ENCODE measurements around the gene CCL22.
"Not testable (repeated sequence)": the region's sequence is repeated elsewhere in the genome, so short reads cannot be mapped to it uniquely, and the experiment has no call there.

The CCL22 gene

DNA sequence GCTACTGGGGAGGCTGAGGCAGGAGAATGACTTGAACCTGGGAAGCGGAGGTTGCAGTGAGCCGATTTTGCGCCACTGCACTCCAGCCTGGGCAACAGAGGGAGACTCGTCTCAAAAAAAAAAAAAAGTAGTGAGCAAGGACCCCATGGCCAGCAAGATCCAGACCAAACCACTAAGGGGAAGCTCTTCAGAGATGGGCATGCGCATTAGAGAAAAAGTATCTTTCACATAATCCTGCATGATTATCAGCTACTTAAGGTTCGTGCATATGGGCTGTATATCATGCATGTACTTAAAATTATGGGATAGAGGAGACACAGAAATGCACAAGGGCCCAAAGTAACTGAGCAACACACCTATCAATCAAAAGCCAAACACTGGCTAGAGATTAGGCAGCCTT is 10.7 kb upstream of the CCL22 start:
- no peak for DNase-seq

DNA sequence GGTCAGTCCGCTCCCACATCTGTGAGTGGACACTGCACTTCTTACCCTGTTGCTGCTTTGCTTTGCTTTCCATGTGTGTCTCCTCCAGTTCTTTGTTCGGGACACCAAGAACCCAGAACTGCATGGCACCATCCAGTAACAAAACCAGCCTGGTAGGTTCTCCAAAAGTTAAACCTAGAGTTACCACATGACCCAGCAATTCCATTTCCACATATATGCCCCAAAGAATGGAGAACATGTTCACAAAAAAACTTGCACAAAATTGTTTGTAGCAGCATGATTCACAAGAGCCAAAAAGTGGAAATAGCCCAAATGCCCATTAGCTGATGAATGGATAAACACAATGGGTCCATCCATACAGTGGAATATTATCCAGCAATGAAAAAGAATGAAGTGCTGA is 10.3 kb upstream of the CCL22 start:
- no peak for DNase-seq

DNA sequence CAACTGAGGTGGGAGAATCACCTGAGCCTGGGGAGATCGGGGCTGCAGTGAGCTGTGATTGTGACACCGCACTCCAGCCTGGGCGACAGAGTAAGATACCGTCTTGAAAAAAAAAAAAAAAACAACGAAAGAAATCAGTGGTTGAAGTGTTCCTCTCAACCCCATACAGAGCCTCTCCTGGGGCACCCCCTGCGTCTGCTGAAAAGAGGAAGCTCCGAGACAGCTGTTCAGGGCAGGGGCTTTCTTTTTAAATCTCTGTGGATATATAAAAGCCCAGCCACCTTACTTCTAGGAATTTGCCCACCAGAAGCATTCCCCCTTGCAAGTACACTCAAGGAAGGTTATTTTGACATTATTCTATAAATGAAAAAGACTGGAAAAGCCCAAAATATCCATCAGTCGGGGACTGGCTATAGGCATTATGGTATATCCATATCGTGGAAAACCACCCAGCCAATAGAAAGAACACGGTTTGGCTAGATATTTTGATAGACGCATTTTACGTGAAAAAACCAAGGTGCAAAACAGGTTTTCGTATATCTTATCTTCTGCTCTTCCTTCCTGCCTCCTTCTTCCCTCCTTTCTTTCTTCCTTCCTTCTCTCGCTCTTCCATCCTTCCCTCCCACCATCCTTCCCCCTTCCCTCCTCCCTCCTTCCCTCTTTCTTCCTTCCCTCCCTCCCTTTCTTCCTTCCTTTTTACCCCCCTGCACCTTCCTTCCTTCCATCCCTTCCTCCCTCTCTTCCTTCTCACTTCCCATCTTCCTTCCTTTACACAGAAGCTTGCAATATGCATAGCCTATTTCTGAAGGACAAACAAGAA is 9.2 kb upstream of the CCL22 start:
- DNase-seq = no peak

DNA sequence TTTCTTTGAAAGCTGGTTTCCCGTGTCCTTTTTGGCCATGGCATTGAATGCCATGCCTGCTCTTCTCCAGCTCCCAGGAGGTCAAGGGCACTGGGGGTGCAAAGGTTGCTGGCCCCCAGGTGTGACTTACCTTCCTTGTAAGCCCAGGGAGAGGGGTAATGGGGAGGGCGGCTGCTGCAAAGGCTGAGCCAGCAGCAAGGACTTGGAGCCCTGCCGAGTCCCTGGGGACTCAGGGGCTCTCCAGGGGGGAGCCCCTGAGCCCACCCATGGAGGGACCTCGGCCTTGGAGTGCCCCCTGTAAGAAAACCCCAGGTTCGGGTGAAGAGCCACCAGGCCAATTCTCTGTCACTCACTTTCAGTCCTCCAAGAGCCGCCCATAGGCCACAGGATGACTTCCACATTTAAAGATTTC is 5.9 kb upstream of the CCL22 start:
- DNase-seq = no peak

DNA sequence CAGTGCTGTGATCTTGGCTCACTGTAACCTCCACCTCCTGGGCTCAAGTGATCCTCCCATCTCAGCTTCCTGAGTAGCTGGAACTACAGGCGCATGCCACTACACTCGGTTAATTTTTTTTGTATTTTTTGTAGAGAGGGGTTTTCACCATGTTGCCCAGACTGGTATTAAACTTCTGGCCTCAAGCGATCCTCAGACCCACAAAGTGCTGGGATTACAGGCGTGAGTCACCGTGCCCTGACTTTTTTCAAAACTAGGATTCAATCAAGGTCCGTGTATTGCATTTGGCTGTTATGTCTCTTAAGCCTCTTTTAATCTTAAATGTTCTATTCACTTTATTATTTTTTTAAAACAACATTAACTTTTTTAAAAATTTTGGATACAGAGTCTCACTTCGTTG is 4.3 kb upstream of the CCL22 start:
- DNase-seq = no peak

DNA sequence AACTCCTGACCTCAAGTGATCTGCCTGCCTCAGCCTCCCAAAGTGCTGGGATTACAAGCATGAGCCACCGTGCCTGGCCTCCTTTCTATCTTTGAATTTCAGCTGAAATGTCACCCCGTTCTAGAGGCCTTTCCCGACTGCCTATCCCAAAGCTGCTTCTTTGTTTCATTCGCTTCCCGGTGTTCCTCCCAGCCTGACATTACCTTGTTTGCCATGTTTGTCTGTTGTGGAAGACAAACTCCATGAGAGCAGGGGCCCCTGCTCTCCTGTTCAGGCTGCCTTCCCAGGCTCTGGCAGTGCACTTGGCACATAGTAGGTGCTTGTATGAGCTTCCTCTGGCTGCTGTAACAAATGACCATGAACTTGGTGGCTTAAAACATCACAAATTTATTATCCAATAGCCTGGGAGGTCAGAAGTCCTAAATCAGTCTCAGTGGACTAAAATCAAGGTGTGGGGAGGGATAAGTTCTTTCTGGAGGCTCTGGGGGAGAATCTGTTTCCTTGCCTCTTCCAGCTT is 2.6 kb upstream of the CCL22 start:
- no peak for DNase-seq

DNA sequence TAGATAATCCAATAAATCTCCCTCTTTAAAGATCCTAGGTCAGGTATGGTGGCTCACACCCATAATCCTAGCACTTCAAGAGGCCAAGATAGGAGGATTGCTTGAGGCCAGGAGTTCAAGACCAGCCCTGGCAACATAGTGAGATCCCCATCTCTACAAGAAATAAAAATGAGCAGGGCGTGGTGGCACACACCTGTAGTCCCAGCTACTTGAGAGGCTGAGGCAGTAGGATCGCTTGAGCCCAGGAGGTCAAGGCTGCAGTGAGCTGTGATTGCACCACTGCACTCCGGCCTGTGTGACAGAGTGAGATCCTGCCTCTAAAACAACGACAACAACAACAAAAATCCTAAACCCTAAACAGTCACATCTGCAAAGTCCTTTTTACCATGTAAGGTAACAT is 2.0 kb upstream of the CCL22 start:
- DNase-seq = no peak

DNA sequence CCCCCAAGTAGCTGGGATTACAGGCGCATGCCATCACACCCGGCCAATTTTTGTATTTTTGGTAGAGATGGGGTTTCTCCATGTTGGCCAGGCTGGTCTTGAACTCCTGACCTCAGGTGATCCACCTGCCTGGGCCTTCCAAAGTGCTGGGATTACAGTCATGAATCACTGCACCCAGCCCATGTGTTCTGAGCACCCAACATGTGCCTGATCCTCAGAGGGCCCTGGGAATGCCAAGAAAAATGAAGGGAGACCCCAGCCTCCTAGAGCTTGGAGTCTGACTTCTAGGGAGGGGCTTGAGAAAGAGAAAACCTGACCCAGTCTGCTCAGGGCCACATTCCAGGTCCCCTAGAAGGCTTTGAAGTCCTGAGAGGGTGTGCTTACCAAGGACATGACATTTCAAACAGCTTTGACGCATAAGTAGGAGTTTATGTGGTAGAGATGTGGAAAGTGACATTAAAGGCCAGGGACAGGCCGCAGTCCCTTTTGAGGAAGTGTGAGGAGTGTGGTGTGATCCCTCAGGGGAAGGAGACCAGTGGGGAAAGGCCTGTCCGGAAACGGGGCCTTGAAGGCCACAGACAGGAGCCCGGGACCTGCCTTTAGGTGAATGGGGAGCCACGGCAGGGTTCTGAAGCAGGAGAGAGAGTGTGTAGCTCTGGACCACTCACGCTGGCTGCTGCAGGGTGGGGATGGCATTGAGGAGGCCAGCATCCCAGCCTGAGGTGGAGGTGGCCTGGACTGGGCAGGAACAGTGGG is 1.1 kb upstream of the CCL22 start:
- DNase-seq = no peak

DNA sequence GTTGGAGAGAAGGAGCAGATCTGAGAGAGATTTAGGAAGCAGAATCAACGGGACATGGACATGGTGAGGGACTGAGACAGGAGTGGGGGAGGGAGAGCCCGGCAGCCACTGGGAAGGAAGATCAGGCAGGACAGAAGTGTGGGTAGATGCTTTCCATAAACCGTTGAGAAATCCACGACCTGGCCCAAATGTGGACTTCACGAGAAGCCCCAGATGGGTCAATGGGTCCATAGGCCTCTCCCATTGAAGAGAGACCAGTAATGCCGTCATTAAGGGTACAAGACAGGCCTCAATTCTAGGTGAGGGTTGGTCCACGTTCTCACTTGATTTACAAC is 530 bp upstream of the CCL22 start:
- DNase-seq = no peak

DNA sequence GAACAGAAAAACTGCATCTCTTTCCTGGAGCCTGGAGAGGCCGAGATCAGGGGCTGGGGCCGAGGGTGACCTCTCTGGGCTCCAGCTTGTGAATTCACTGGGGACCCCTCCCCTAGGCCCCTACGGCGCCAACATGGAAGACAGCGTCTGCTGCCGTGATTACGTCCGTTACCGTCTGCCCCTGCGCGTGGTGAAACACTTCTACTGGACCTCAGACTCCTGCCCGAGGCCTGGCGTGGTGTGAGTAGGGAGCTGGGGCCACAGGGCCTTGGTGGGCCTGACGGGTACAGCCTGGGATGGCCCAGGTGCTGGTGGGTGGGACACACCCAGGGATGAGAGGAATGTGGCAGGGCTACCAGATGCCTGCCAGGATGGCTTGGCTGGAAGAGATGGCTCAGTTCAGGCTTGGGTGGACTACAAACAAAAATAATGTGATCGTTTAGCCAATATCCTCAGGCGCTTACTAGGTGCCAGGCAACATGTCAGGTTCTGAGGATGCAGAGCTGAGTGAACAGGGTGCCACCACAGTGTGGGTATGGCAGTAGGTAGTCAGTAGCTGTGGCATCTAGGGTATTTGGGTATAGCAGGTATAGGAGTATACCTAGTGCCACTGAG is 1.8 kb downstream of the CCL22 start:
- DNase-seq = no peak

DNA sequence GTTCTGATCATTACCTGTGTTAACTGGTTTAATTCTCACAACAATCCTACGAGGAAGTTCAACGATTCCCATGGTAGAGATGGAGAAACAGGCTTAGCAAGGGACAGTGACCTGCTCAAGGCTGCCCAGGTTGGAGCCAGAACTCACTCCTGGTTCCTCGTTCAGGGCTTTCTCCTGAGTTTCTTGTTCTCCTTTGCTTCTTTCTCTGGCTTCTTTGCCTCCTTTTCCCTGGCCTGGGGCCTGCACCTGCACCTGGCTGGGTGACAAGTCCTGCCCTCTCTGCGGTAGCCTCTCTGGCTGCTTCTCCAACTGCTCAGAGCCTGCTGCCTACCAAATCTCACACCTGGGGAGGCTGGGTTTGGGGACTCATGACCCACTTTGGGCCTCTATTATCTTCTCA is 2.8 kb downstream of the CCL22 start:
- no peak for DNase-seq

DNA sequence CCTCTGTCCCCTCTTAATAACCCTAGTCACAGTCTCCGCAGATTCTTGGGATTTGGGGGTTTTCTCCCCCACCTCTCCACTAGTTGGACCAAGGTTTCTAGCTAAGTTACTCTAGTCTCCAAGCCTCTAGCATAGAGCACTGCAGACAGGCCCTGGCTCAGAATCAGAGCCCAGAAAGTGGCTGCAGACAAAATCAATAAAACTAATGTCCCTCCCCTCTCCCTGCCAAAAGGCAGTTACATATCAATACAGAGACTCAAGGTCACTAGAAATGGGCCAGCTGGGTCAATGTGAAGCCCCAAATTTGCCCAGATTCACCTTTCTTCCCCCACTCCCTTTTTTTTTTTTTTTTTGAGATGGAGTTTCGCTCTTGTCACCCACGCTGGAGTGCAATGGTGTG is 5.6 kb downstream of the CCL22 start:
- no peak for DNase-seq

DNA sequence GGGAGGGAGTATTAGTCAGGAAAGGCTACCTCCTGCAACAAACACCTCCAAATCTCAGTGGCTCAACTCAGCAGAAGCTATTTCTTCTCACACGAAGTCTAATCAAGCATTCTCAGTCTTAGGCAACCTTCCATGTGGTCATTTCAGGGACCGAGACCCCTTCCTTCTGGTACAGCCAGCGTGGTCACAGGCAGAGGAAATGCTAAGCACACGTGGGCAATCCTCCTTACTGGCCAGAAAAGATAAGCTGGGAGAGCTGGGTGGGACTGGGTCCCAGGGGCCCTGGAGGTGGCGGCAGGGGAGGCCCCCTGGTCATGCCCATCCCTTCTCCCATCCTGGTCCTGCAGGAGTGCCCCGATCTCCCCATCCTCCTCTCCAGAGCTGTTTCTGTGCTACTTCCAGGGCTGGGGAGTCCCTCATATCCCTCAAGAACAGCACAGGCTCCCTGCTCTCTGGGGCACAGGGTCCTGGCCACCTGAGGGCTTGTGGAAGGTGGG is 8.0 kb downstream of the CCL22 start:
- no peak for DNase-seq

DNA sequence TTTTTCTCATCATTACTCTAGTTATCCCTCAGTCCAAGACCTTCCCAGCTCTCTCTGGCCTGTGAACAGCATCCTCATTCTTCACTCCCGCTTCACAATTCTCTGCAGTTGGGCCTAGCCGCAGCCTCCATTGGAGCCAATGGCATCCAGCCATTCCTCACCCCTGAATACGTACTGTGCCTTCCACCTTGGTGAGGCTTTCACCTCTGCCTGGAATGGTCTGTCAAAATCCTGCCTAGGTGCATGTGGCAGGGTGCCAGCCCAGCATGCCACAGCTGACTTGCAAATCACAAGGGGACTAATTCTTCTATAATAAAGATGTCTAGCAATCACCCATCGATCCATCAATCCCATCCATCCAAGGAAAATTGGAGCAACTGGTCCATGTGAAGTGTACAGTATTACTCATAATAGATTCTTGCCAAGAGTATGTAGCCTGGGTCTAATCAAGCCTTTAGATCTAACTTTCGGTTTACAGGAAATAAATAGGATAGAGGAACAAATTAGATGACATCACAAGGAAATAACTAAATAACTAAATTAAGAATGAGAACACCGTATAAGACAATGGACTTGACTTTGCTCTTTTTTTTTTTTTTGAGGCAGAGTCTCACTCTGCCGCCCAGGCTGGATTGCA is 8.7 kb downstream of the CCL22 start:
- no peak for DNase-seq

DNA sequence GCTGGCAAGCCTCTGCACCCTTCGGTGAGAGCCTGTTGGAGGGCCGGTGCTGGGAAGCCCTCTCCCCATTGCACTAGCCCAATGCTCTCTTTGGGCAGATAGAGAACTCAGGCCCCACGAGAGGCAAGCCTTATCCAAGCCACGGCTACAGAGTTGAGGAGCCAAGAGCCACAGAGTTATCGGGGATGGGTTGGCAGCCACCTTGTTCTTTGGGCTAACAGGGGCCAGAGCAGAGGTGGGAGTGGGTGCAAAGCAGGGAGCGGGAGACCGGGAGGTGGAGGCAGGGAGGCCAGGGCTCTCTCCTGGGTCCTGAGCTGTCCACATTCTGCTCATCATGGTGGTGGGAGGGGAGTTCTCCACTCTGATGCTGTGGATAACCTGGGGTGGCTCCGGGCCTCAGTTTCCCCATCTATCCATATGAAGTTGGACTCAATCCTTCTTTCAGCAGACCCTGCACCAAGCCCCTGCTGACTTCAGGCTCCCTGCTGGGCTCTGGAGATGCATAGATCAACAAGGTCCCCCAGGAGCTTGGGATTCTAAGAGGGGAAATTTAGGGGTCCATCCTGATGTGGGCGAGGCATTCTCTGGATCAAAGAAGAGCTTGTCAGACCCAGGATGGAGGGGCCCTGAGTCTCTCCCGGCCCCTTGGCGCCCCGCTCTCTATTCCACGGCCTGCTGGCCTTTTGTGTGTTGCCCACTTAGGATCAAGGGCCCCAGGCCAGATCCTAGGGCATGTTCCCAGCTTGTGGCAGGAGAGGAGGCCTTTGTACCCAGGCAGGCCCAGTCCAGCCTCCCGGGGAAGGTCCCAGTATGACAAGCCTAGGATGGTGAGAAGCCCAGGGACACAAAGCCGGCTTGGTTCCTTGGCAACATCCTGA is 13.2 kb downstream of the CCL22 start:
- no peak for DNase-seq

DNA sequence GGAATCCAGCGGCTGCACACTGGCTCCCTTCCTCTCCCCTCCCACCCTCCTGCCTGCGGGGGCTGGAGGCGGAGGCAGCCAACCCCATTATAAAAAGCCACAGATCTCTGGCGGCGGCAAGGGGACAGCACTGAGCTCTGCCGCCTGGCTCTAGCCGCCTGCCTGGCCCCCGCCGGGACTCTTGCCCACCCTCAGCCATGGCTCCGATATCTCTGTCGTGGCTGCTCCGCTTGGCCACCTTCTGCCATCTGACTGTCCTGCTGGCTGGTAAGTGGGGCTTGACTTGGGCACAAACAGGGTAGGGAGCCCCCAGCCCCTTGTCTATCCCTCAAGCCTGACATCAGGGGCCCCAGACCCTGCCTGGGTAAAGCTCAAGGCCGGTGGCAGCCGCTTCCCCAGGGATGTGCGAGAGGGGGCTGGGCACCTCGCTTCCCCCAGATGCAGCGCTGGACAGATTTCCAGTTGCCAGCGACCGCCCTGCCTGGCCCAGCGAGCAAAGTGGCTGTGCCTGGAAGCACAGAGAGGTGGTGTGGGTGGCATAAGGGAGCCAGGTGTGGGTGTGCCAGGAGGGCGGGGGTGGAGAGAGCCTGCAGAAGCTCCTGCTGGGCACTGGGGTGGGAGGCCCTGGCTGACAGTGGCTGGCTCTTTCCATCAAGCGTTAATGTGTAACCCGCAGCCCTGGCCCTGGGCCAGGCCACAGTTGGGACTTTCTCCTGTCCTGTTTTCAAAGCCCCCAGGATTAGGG is 14.0 kb downstream of the CCL22 start, which contains the start of gene CX3CL1:
Gene CX3CL1 (plus strand): TSS at position 119 of the 745 bp plus-strand sequence. CDS start 79 bp downstream, at position 198.
- peak; percentile 66 for DNase-seq

DNA sequence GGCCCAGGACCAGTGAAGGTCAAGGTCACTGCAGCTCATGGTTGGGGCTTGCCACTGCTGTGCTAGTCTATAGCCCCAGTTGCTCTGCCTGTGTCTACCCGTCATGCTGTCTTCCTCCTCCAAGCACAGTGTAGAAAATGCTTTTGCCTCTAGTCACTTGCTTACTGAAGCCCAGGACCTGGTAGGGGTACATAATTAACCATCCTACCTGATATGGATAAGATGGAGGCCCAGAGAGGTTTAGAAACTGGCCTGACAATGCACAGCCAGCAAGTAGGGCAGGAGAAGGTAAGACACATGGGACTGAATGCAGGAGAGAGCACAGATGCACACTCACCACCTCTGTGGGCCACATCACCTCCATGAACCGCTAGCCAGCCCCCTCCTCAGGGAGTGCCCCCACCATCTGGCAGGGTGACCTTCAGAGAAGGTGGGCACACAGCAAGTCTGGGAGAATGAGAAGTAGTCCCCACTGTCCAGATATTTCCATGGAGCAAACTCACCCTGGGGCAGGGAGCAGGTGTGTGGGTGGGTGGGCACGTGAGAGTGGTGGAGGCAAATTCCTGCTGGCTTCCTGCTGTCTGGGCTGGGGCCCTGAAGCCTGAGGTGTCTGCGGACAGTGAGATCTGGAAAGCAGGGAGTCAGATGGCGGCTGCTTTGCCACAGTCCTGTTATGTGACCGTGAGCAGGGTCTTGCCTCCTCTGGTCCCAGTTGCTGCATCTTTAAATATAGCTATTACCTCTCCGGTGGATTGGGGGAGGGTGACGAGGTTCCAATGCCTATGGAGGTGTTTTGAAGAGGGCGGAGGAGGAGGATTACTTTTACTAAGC is 14.7 kb downstream of the CCL22 start:
- no peak for DNase-seq

DNA sequence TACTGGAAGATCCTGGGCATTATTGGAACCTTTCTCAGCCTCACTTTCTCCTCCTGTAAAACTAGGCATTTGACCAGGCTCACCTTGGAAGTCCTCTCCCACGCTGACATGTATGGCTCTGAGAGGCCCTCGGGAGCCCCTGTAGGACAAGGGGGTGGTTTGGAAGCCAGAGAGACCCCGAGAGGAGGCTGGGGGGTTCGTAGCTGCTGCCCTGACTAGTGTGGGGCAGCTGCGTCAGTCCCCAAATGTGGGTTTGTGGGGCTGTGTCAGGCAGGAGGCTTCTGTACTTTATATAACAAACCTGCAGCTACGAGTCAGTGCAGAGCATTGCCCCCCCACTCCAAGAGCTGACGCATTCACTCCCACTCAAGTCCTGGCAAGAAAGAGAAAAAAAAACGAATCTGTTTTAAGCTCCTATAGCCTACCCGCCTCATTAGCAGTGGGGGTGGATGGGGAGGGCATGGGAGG is 15.5 kb downstream of the CCL22 start:
- no peak for DNase-seq

DNA sequence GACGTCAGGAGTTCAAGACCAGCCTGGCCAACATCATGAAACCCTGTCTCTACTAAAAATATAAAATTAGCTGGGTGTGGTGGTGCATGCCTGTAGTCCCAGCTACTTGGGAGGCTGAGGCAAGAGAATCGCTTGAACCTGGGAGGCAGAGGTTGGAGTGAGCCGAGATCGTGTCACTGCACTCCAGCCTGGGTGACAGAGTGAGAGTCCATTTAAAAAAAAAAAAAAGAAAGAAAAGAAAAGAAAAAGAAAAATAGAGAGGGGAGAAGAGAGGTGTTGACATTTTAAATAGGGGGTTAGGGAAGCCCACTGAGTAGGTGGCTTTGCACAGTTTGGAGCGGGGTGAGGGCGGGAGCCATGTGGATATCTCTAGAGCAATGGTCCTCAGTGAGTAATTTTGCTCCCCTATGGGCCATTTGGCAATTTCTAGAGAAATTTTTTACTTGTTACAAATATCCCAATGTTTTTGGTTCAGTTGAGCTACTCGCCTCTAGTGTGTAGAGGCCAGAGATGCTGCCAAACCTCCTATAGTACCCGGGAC is 16.4 kb downstream of the CCL22 start:
- DNase-seq = not testable (repeated sequence)

Data from fibroblast of skin of scalp (primary cell).